Activated T-cell treated with anti-CD3 and anti-CD28 coated beads, Interleukin-2, amount 50 U/mL, for 72 hours (primary cell): ENCODE results near the gene ADSL. TPM values are rescaled to one million over a fixed set of nuclear protein-coding genes. Genes with fewer than 3 reads are reported as not detected.

ENCODE experiments used
- ATAC-seq, 2 donors: fragments of 150-1000 bp; cut with Tn5 transposase; replicated peaks in 1 of 2; 2 replicates each; pipeline ENCODE4 v1.10.0; 2021; ENCODE audit warnings: moderate library complexity in 2 of 2, mild to moderate bottlenecking in 1 of 2
- DNase-seq, 2 donors: peaks; one replicate each; pipeline ENCODE4 v3.0.0; 2021 to 2022; ENCODE audit warnings: mixed read lengths in 1 of 2
- H3K27ac Mint-ChIP-seq: one replicate; pipeline ENCODE4 v1.8.0; 2022; ENCODE audit warnings: mild to moderate bottlenecking, moderate library complexity, mixed read lengths
- H3K27me3 Mint-ChIP-seq: one replicate; pipeline ENCODE4 v1.8.0; 2022; ENCODE audit warnings: low read depth, mixed read lengths
- H3K36me3 Mint-ChIP-seq, 2 donors: one replicate each; pipeline ENCODE4 v1.8.0; 2022; ENCODE audit warnings: mixed read lengths in 2 of 2, mild to moderate bottlenecking in 1 of 2; ENCODE audit not compliant: insufficient read depth in 2 of 2
- H3K4me1 Mint-ChIP-seq: one replicate; pipeline ENCODE4 v1.8.0; 2022; ENCODE audit warnings: low read depth, mixed read lengths
- H3K4me3 Mint-ChIP-seq, 2 donors: one replicate each; pipeline ENCODE4 v1.8.0; 2022; ENCODE audit warnings: mild to moderate bottlenecking in 2 of 2, mixed read lengths in 2 of 2, moderate library complexity in 2 of 2
- H3K9me3 Mint-ChIP-seq, 2 donors: one replicate each; pipeline ENCODE4 v1.8.0; 2022; ENCODE audit warnings: mixed read lengths in 2 of 2
- total RNA-seq, 2 donors: library from RNA; stranded (reverse); gene quantifications; one replicate each; pipeline ENCODE4 v1.2.3, GENCODE V29; 2022

Gene ADSL
- total RNA-seq, 2 donors from 2014 or later = 98.7 to 102 TPM

- ATAC-seq = peak in 1 of 2 donors; percentile 6
- H3K9me3 Mint-ChIP-seq = no peaks in the 10 kb centered on the region
- H3K36me3 Mint-ChIP-seq = peaks cover 0 to 6% of the 10 kb centered on the region in 2 donors
- H3K4me3 Mint-ChIP-seq = peak overlapping the region; percentile 55 to 89
- peaks cover 98% of the 10 kb centered on the region for H3K4me1 Mint-ChIP-seq
- H3K27me3 Mint-ChIP-seq = no peaks in the 10 kb centered on the region
- no peak for DNase-seq
- H3K27ac Mint-ChIP-seq = peak overlapping the region; percentile 92
These were observed 14.6 kb upstream of the ADSL start for GRCh38 chr22:40331706-40332105.

GRCh38 chr22:40332319-40332781 lies 13.9 kb upstream of the ADSL start:
- ATAC-seq (peak; percentile 57 to 59), DNase-seq (no peak)
- H3K4me1 Mint-ChIP-seq = peaks cover 92% of the 10 kb centered on the region
- no peaks in the 10 kb centered on the region for H3K27me3 Mint-ChIP-seq
- peaks cover 0 to 6% of the 10 kb centered on the region in 2 donors for H3K36me3 Mint-ChIP-seq
- peak overlapping the region; percentile 55 to 89 for H3K4me3 Mint-ChIP-seq
- peak overlapping the region; percentile 92 for H3K27ac Mint-ChIP-seq
- no peaks in the 10 kb centered on the region for H3K9me3 Mint-ChIP-seq

GRCh38 chr22:40334060-40334459 lies 12.2 kb upstream of the ADSL start:
- Mint-ChIP-seq H3K27ac (peak overlapping the region; percentile 95), H3K36me3 (peaks cover 0 to 6% of the 10 kb centered on the region in 2 donors), H3K27me3 (no peaks in the 10 kb centered on the region), H3K9me3 (no peaks in the 10 kb centered on the region), H3K4me3 (peak overlapping the region; percentile 55 to 89), H3K4me1 (peaks cover 81% of the 10 kb centered on the region)
- DNase-seq (no peak), ATAC-seq (peak; percentile 21 to 27)

DNA sequence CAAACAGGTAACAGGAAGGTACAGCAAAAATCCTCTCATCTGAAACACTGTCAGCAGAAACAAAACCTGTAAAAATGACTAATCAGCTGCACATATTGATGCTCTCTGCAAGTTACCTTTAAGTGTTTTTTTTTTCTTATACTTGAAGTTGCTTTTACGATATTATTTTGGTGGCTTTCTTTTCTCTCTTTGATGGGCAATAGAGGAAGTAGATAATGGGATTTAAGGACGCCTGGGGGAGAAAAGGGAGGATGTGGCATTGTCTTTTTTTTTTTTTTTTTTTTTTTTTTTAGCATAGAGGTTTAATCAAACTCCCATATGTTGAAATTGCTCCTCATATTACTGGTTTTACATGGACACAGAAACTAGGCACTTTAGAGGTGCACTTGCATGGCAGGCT lies 11.4 kb upstream of the ADSL start:
- Mint-ChIP-seq H3K36me3 (peaks cover 0 to 6% of the 10 kb centered on the region in 2 donors), H3K4me1 (peaks cover 77% of the 10 kb centered on the region), H3K27ac (peak overlapping the region; percentile 95), H3K9me3 (no peaks in the 10 kb centered on the region), H3K4me3 (peak overlapping the region; percentile 55 to 89), H3K27me3 (no peaks in the 10 kb centered on the region)
- DNase-seq (no peak), ATAC-seq (peak; percentile 36 to 49)

GRCh38 chr22:40335358-40335757 lies 10.9 kb upstream of the ADSL start:
- no peaks in the 10 kb centered on the region for H3K27me3 Mint-ChIP-seq
- peaks cover 0 to 6% of the 10 kb centered on the region in 2 donors for H3K36me3 Mint-ChIP-seq
- peaks cover 72% of the 10 kb centered on the region for H3K4me1 Mint-ChIP-seq
- DNase-seq (no peak), ATAC-seq (no peak)
- H3K27ac Mint-ChIP-seq = peak overlapping the region; percentile 95
- H3K9me3 Mint-ChIP-seq = no peaks in the 10 kb centered on the region
- H3K4me3 Mint-ChIP-seq = peak overlapping the region; percentile 55 to 89

DNA sequence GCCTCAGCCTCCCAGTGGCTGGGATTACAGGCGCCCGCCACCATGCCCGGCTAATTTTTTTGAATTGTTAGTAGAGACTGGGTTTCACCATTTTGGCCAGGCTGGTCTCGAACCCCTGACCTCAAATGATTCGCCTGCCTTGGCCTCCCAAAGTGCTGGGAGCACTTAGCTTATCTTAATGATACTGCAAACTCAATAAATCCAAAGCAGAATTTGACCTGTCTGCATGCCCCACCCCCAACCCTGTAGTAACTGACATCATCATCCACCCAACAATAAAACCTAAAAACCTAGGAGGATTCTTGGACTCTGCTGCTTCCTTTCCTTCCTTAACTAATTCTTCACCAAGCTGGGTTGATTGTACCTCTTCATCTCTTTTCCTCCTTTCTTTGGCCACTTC lies 6.3 kb upstream of the ADSL start:
- H3K36me3 Mint-ChIP-seq = peaks cover 0 to 4% of the 10 kb centered on the region in 2 donors
- H3K4me1 Mint-ChIP-seq = peaks cover 53% of the 10 kb centered on the region
- H3K27me3 Mint-ChIP-seq = no peaks in the 10 kb centered on the region
- DNase-seq = no peak
- no peak overlapping the region for H3K4me3 Mint-ChIP-seq
- no peaks in the 10 kb centered on the region for H3K9me3 Mint-ChIP-seq
- no peak for ATAC-seq
- no peak overlapping the region for H3K27ac Mint-ChIP-seq

DNA sequence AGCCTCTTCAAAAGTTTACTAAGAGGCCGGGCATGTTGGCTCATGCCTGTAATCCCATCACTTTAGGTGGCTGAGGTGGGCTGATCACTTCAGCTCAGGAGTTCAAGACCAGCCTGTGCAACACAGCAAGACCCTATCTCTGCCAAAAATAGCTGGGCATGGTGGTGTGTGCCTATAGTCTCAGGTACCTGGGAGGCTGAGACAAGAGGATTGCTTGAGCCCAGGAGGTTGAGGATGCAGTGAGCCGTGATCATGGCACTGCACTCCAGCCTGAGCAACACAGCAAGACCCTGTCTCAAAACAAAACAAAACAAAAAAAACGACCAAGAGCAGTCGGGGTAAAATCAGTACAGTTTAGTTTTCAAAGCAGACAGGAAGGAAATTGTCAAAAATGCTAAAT lies 4.7 kb upstream of the ADSL start:
- H3K4me1 Mint-ChIP-seq = peaks cover 43% of the 10 kb centered on the region
- ATAC-seq = no peak
- H3K9me3 Mint-ChIP-seq = no peaks in the 10 kb centered on the region
- H3K36me3 Mint-ChIP-seq = peaks cover 0 to 3% of the 10 kb centered on the region in 2 donors
- DNase-seq = no peak
- H3K27ac Mint-ChIP-seq = peak overlapping the region; percentile 56
- H3K27me3 Mint-ChIP-seq = no peaks in the 10 kb centered on the region
- H3K4me3 Mint-ChIP-seq = peak overlapping the region in 1 of 2 donors; percentile 39

GRCh38 chr22:40342521-40342920 lies 3.8 kb upstream of the ADSL start:
- Mint-ChIP-seq H3K4me1 (peaks cover 47% of the 10 kb centered on the region), H3K9me3 (no peaks in the 10 kb centered on the region), H3K36me3 (peaks cover 0 to 3% of the 10 kb centered on the region in 2 donors), H3K27me3 (no peaks in the 10 kb centered on the region), H3K4me3 (peak overlapping the region in 1 of 2 donors; percentile 29), H3K27ac (peak overlapping the region; percentile 56)
- DNase-seq = no peak
- ATAC-seq = no peak

DNA sequence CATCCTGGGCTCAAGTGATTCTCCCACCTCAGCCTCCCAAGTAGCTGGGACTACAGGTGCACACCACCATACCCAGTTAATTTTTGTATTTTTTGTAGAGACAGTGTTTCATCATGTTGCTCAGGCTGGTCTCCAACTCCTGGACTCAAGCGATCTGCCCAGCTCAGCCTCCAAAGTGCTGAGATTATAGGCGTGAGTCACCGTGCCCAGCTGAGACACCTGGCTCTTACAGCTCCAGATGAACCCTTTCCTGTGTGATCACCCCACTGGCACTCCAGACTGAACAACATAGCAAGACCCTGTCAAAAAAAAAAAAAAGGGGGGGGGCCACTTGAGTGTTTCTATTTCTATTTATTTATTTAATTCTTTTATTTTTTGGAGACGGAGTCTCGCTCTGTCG lies 1.0 kb upstream of the ADSL start:
- H3K27me3 Mint-ChIP-seq = no peaks in the 10 kb centered on the region
- peak overlapping the region; percentile 97 to 99 for H3K4me3 Mint-ChIP-seq
- DNase-seq (peak; percentile 35 to 37), ATAC-seq (no peak)
- H3K4me1 Mint-ChIP-seq = peaks cover 59% of the 10 kb centered on the region
- no peaks in the 10 kb centered on the region for H3K9me3 Mint-ChIP-seq
- H3K27ac Mint-ChIP-seq = peak overlapping the region; percentile 90
- peaks cover 2 to 15% of the 10 kb centered on the region in 2 donors for H3K36me3 Mint-ChIP-seq

DNA sequence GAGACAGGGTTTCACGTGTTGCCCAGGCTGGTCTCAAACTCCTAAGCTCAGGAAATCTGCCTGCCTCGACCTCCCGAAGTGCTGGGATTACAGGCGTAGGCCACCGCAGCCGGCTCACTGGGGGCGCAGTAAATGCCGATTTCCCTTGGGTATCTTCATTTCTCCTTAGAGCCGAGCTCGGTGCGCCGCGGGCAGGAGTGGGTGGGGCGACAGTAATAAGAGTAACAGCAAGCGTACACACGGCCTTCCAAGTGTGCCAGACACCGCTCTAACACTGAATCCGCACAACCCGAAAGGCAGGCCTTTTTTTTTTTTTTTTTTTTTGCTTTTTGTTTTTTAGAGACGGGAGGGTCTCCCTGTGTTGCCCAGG lies 500 bp upstream of the ADSL start:
- DNase-seq (peak; percentile 70 to 73), ATAC-seq (peak; percentile 55 to 59)
- H3K27ac Mint-ChIP-seq = peak overlapping the region; percentile 98
- peaks cover 59% of the 10 kb centered on the region for H3K4me1 Mint-ChIP-seq
- H3K9me3 Mint-ChIP-seq = no peaks in the 10 kb centered on the region
- no peaks in the 10 kb centered on the region for H3K27me3 Mint-ChIP-seq
- peak overlapping the region; percentile 97 to 99 for H3K4me3 Mint-ChIP-seq
- peaks cover 2 to 19% of the 10 kb centered on the region in 2 donors for H3K36me3 Mint-ChIP-seq

GRCh38 chr22:40347300-40347699 lies 1.0 kb downstream of the ADSL start:
- Mint-ChIP-seq H3K36me3 (peaks cover 2 to 23% of the 10 kb centered on the region in 2 donors), H3K27me3 (no peaks in the 10 kb centered on the region), H3K9me3 (no peaks in the 10 kb centered on the region), H3K4me1 (peaks cover 50% of the 10 kb centered on the region), H3K27ac (peak overlapping the region; percentile 98), H3K4me3 (peak overlapping the region; percentile 97 to 99)
- no peak for DNase-seq
- no peak for ATAC-seq

- ATAC-seq = peak; percentile 31 to 34
- Mint-ChIP-seq H3K36me3 (peaks cover 2 to 26% of the 10 kb centered on the region in 2 donors), H3K4me1 (peaks cover 41% of the 10 kb centered on the region)
These were observed 1.8 kb downstream of the ADSL start for GRCh38 chr22:40348025-40348658.

GRCh38 chr22:40352763-40353162 lies 6.5 kb downstream of the ADSL start:
- Mint-ChIP-seq H3K27ac (no peak overlapping the region), H3K9me3 (no peaks in the 10 kb centered on the region), H3K4me1 (peaks cover 20% of the 10 kb centered on the region), H3K27me3 (no peaks in the 10 kb centered on the region), H3K4me3 (no peak overlapping the region), H3K36me3 (peaks cover 3 to 35% of the 10 kb centered on the region in 2 donors)
- no peak for DNase-seq
- ATAC-seq = no peak

More at GRCh38 chr22:40348025-40348658, 1.8 kb downstream of the ADSL start:
- DNase-seq = peak; percentile 67 to 74
- no peaks in the 10 kb centered on the region for H3K9me3 Mint-ChIP-seq
- peak overlapping the region; percentile 97 to 99 for H3K4me3 Mint-ChIP-seq
- H3K27ac Mint-ChIP-seq = peak overlapping the region; percentile 98
- no peaks in the 10 kb centered on the region for H3K27me3 Mint-ChIP-seq

- peaks cover 24 to 63% of the 10 kb centered on the region in 2 donors for H3K36me3 Mint-ChIP-seq
- H3K4me3 Mint-ChIP-seq = no peak overlapping the region
- no peak overlapping the region for H3K27ac Mint-ChIP-seq
- H3K9me3 Mint-ChIP-seq = no peaks in the 10 kb centered on the region
- peaks cover 16% of the 10 kb centered on the region for H3K4me1 Mint-ChIP-seq
- no peaks in the 10 kb centered on the region for H3K27me3 Mint-ChIP-seq
- ATAC-seq (no peak), DNase-seq (no peak)
These were observed 14.8 kb downstream of the ADSL start for GRCh38 chr22:40361100-40361499.
